Ovary (tissue), 9 donors: ENCODE results near the gene SECTM1. TPM values are rescaled to one million over a fixed set of nuclear protein-coding genes. Genes with fewer than 3 reads are reported as not detected.

Source experiments
- DNase-seq, 5 donors: peaks; one replicate each; pipeline ENCODE4 v3.0.0-alpha.2; 2019 to 2020
- H3K27ac ChIP-seq, 2 donors: fragments of 200-600 bp; one replicate each; pipeline versions ENCODE4 v1.5.1 to v1.8.0; 2019 to 2022
- H3K27me3 ChIP-seq: fragments of 200-600 bp; one replicate; pipeline ENCODE4 v1.8.0; 2022
- H3K36me3 ChIP-seq: fragments of 200-600 bp; sonication (generic); one replicate; pipeline ENCODE4 v1.5.1; 2019
- H3K4me1 ChIP-seq: one replicate; pipeline ENCODE4 v1.8.1; 2013; ENCODE audit warnings: mild to moderate bottlenecking, moderate library complexity; ENCODE audit not compliant: insufficient read depth
- H3K4me3 ChIP-seq: fragments of 200-600 bp; sonication (generic); one replicate; pipeline ENCODE4 v1.5.1; 2017
- H3K9me3 ChIP-seq, 2 donors: fragments of 200-600 bp in 1 of 2; sonication (generic) in 1 of 2; one replicate each; pipeline versions ENCODE4 v1.5.1 to v1.8.1; 2013 to 2019; ENCODE audit warnings: mild to moderate bottlenecking in 1 of 2, moderate library complexity in 1 of 2
- CTCF ChIP-seq, 3 donors: fragments of 450-650 bp in 2 of 3; fragments of 200-600 bp in 1 of 3; IDR thresholded peaks; one replicate each; pipeline versions ENCODE4 v1.5.1 to v1.8.0; 2016 to 2022; ENCODE audit warnings: antibody characterized with exemption in 3 of 3, mild to moderate bottlenecking in 1 of 3
- EP300 ChIP-seq: sonication (generic); formaldehyde crosslinking; IDR thresholded peaks from one replicate; pipeline ENCODE4 v1.6.1; 2017; ENCODE audit warnings: antibody characterized with exemption
- POLR2A ChIP-seq: fragments of 450-650 bp; IDR thresholded peaks from one replicate; pipeline ENCODE4 v1.6.1; 2017; ENCODE audit warnings: antibody characterized with exemption, mild to moderate bottlenecking, moderate library complexity
- WGBS, 3 donors: extraction: QIAGEN DNeasy Blood & Tissue Kit in 1 of 3; methylation state at CpG; one replicate each; pipeline versions ENCODE4 v1.1.5 to v1.1.7; 2013 to 2017; 5-methylcytosine and 5-hydroxymethylcytosine counted together
- intact Hi-C, 4 donors: fragments of 100-400 bp; cut with DNase I; formaldehyde crosslinking; loops; one replicate each; pipeline versions ENCODE4 v1.11.0 to v1.15.1; 2022 to 2023
- polyA plus RNA-seq, 2 donors: library from polyadenylated mRNA; stranded (reverse); fragments of 200-250 nt in 1 of 2; fragments of 350-450 nt in 1 of 2; fragmentation: Illumina TruSeq in 1 of 2; extraction: RNeasy Lipid Tissue Mini Kit (QIAGEN cat#74804) in 1 of 2; gene quantifications; one replicate each; pipeline ENCODE4 v1.2.3, GENCODE V29; 2013 to 2014
- total RNA-seq, 7 donors: library from RNA; depleted of rRNA in 2 of 7; stranded (reverse); fragments of >200 nt in 2 of 7; fragmentation: NEBNext Ultra II Directional in 3 of 7; extraction: Animal tissue kit (Norgen Biotek cat#: 25700) in 3 of 7; gene quantifications; one replicate each; pipeline versions ENCODE4 v1.1.0 to v1.2.4, GENCODE V29; 2016 to 2023
- donor health status: DM: no; HTN: no; CAD: no; lungs with moderate emphysema.
- donor health status: DM: no; HTN: no; CAD: no.
- donor health status: Bipolar disorder and iron deficiency.
- donor health status: DM: yes; HTN: yes; CAD: no.
- donor health status: DM: no; HTN: no; CAD: no.
- donor health status: DM: yes; HTN: yes; CAD: no.

SECTM1 gene
- total and polyA plus RNA-seq, 9 donors, result 2.1 to 20.8 (median 7.9) TPM

DNA sequence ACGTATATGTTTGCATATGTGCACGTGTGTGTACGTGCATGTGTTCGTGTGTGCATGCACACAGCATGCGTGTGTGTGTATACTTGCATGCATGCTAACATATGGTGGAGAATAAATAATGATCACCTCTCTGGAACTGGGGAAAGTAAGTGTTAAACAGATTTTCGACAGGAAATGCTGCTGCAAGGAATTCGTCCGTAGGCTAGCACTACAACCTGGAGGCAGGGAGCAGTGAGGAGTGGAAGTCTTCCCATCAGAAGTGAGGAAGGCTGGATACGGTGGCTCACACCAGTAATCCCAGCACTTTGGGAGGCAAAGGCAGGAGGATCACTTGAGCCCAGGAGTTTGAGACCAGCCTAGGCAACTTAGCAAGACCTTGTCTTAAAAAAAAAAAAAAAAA, 55.3 kb downstream of the SECTM1 start:
- no peak for TF ChIP-seq POLR2A
- no peak for TF ChIP-seq CTCF (IDR thresholded peaks at IDR 0.05)
- TF ChIP-seq EP300, result no peak
- 81 to 83% (median 81%) methylated on average over 9 of the region's 9 CpGs for WGBS, 3 donors
- Histone ChIP-seq H3K27me3 (no peaks in the 10 kb centered on the region), H3K4me1 (no peaks in the 10 kb centered on the region), H3K4me3 (no peak overlapping the region), H3K36me3 (no peaks in the 10 kb centered on the region), H3K27ac (no peak overlapping the region), H3K9me3 (no peaks in the 10 kb centered on the region)
- intact Hi-C loops, result no loop called here
- DNase-seq, result no peak

DNA sequence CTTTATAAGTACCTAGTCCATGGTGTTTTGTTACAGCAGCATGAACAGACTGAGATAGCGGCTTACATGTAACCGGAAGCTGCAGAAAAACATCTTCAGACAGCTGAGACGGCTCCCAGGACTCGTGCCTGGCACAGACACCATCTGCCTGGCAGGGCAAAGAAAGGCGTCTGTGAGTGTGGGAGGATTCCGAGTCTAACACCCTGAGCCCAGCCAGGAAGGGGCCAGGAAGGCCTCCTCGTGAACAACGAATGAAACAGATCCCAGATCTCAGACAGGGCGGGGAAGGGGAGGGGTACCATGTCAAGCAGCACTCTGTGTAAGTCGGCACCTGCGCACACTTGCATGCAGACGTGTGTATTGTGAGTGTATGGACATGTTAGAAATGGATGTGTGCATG, 55.7 kb downstream of the SECTM1 start:
- no peak for DNase-seq
- intact Hi-C loops, result no loop called here
- 66 to 71% (median 68%) methylated on average over 12 of the region's 12 CpGs for WGBS, 3 donors
- no peak overlapping the region for H3K27ac ChIP-seq
- TF ChIP-seq CTCF (IDR thresholded peaks at IDR 0.05) (no peak), POLR2A (no peak), EP300 (no peak)
- no peaks in the 10 kb centered on the region for H3K4me1 ChIP-seq
- no peaks in the 10 kb centered on the region for H3K9me3 ChIP-seq
- H3K4me3 ChIP-seq, result no peak overlapping the region
- no peaks in the 10 kb centered on the region for H3K27me3 ChIP-seq
- no peaks in the 10 kb centered on the region for H3K36me3 ChIP-seq

DNA sequence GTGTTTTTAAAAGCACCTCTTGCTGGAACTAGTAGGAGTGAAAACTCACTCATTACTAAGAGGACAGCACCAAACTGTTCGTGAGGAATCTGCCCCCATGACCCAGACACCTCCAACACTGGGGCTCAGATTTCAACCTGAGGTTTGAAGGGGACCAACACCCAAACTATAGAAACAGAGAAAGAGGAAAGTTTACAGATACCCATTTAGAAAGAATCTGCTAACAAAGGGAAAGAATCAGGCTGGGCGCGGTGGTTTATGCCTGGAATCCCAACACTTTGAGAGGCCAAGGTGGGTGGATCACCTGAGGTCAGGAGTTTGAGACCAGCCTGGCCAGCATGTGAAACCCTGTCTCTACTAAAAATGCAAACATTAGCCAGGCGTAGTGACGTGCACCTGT, 56.6 kb downstream of the SECTM1 start:
- Histone ChIP-seq H3K27ac (no peak overlapping the region), H3K9me3 (no peaks in the 10 kb centered on the region), H3K27me3 (no peaks in the 10 kb centered on the region), H3K36me3 (no peaks in the 10 kb centered on the region), H3K4me3 (no peak overlapping the region), H3K4me1 (peaks cover 1% of the 10 kb centered on the region)
- TF ChIP-seq EP300 (no peak), POLR2A (no peak), CTCF (IDR thresholded peaks at IDR 0.05) (no peak)
- WGBS, 3 donors, result 86 to 93% (median 89%) methylated on average over 5 of the region's 5 CpGs
- intact Hi-C loops, result no loop called here
- DNase-seq, result no peak

DNA sequence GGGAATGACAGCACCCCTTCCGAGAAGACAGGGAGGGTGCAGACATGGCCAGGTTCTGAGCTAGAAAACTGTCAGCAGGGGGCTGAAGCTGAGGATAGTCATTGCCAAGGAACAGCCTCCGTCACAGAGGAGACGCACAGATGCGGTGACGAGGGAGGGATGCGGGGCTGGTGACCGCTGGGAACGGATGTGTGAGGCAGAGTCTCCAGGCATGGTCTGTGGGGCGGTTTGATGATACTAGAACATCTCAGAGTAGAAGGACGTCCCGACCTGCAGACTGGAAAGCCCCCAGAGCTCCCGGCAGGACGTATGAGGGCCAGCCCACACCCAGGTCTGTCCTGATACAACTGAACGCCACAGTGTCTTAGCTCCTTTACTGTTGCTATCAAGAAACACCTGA, 58.2 kb downstream of the SECTM1 start:
- no peak for DNase-seq
- H3K4me3 ChIP-seq, result no peak overlapping the region
- TF ChIP-seq EP300, result no peak
- TF ChIP-seq CTCF (IDR thresholded peaks at IDR 0.05), result no peak
- TF ChIP-seq POLR2A, result no peak

More for the DNA sequence above, 58.2 kb downstream of the SECTM1 start:
- Histone ChIP-seq H3K27me3 (no peaks in the 10 kb centered on the region), H3K4me1 (peaks cover 6% of the 10 kb centered on the region), H3K36me3 (no peaks in the 10 kb centered on the region), H3K27ac (no peak overlapping the region), H3K9me3 (no peaks in the 10 kb centered on the region)
- intact Hi-C loops, result no loop called here
- 90 to 92% (median 91%) methylated on average over 14 of the region's 14 CpGs for WGBS, 3 donors
